Measurements from ENCODE around the gene INPP4B.

Gene INPP4B

DNA sequence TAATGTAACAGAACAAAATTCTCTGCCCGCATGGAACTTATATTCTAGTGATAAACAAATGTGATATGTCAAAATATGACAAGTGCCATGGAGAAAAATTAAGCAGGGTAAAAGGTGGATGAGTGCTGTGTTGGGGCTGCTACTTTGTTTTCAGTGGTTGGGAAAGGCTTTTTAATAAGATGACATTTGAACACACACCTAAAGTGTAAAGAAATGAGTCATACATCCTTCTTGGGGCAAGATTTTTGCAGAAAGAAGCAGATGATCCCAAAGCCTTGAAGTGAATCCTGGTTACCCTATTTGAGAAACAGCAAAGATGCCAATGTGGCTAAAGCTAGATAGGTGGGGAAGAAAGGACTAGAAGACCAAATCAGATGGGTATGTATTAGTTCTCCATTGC, 564.1 kb downstream of the INPP4B start:
- H2BK5ac ChIP-seq (ENCODE audit: low read depth, low read length, poor library complexity, severe bottlenecking), result peak overlapping the region; percentile 9
- no peak overlapping the region for H2BK120ac ChIP-seq (ENCODE audit: low read depth, low read length)
- no peaks in the 10 kb centered on the region for H3K4me1 ChIP-seq (ENCODE audit: control insufficient read depth, insufficient read depth, low read depth, low read length)
- no peak overlapping the region for H3K9ac ChIP-seq (ENCODE audit: low read length)
- H2BK12ac ChIP-seq (ENCODE audit: low read length in 2 of 2), result no peak overlapping the region
- no peaks in the 10 kb centered on the region for H3K27me3 ChIP-seq (ENCODE audit: control insufficient read depth in 1 of 2, insufficient read depth in 1 of 2, low read length in 2 of 2)
- H3K18ac ChIP-seq (ENCODE audit: low read depth in 1 of 2, low read length in 2 of 2), result no peak overlapping the region
- H3K4me3 ChIP-seq (ENCODE audit: insufficient read depth in 1 of 2, low read depth in 1 of 2, low read length in 2 of 2), result no peak overlapping the region
- H2AK5ac ChIP-seq (ENCODE audit: low read length, severe bottlenecking), result no peak overlapping the region
- H3K4me2 ChIP-seq (ENCODE audit: low read length, poor library complexity, severe bottlenecking), result no peak overlapping the region
- no peak overlapping the region for H2BK15ac ChIP-seq (ENCODE audit: low read depth, poor library complexity, severe bottlenecking)
- DNase-seq, result no peak
- H3K36me3 ChIP-seq (ENCODE audit: control insufficient read depth in 1 of 2, insufficient read depth in 2 of 2, low read depth in 1 of 2, low read length in 2 of 2), result no peaks in the 10 kb centered on the region
- H2AFZ ChIP-seq (ENCODE audit: low read depth, low read length), result no peak overlapping the region
- H4K91ac ChIP-seq (ENCODE audit: low read length), result no peak overlapping the region
- no peak overlapping the region for H4K8ac ChIP-seq (ENCODE audit: low read length)
- H3K9me3 ChIP-seq (ENCODE audit: control insufficient read depth, low read length), result no peaks in the 10 kb centered on the region
- no peak overlapping the region for H3K27ac ChIP-seq (ENCODE audit: low read length, poor library complexity, severe bottlenecking)
- H3K23ac ChIP-seq (ENCODE audit: low read length in 2 of 2), result no peak overlapping the region
- 100% methylated on average over 1 of the region's 1 CpG for WGBS
- H3K4ac ChIP-seq (ENCODE audit: low read depth in 1 of 2, low read length in 2 of 2), result no peak overlapping the region
- H3K79me1 ChIP-seq (replicated peaks; ENCODE audit: low read length, poor library complexity, severe bottlenecking), result peaks cover 2% of the 10 kb centered on the region
- no peak overlapping the region for H3K14ac ChIP-seq (ENCODE audit: low read length in 2 of 2)

DNA sequence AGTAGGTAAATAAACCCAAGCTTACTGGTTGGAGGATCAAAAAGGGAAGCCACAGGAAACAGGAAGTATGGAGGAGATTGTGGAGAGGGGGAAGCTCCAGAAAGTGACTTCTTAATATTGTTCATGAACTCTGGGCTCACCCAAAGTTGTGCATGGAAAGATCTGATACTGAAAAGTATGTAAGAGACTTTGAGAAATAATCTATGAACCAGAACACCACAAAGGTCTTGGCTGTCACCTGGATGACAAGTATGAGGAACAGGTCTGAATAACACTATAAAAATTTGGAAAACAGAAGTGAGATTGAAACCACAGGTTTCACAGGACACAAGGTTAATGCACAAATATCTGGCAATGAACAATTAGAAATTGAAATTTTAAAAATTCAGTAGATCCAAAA, 567.4 kb downstream of the INPP4B start:
- Histone ChIP-seq H3K9ac (ENCODE audit: low read length) (no peak overlapping the region), H3K14ac (ENCODE audit: low read length in 2 of 2) (no peak overlapping the region), H2AK5ac (ENCODE audit: low read length, severe bottlenecking) (no peak overlapping the region), H3K4me1 (ENCODE audit: control insufficient read depth, insufficient read depth, low read depth, low read length) (no peaks in the 10 kb centered on the region), H3K4me3 (ENCODE audit: insufficient read depth in 1 of 2, low read depth in 1 of 2, low read length in 2 of 2) (no peak overlapping the region), H3K23ac (ENCODE audit: low read length in 2 of 2) (no peak overlapping the region), H3K4me2 (ENCODE audit: low read length, poor library complexity, severe bottlenecking) (no peak overlapping the region), H3K9me3 (ENCODE audit: control insufficient read depth, low read length) (no peaks in the 10 kb centered on the region), H3K36me3 (ENCODE audit: control insufficient read depth in 1 of 2, insufficient read depth in 2 of 2, low read depth in 1 of 2, low read length in 2 of 2) (no peaks in the 10 kb centered on the region), H3K27ac (ENCODE audit: low read length, poor library complexity, severe bottlenecking) (no peak overlapping the region), H3K79me1 (replicated peaks; ENCODE audit: low read length, poor library complexity, severe bottlenecking) (no peaks in the 10 kb centered on the region), H3K18ac (ENCODE audit: low read depth in 1 of 2, low read length in 2 of 2) (no peak overlapping the region), H4K91ac (ENCODE audit: low read length) (no peak overlapping the region), H3K27me3 (ENCODE audit: control insufficient read depth in 1 of 2, insufficient read depth in 1 of 2, low read length in 2 of 2) (no peaks in the 10 kb centered on the region), H2BK12ac (ENCODE audit: low read length in 2 of 2) (no peak overlapping the region), H2BK120ac (ENCODE audit: low read depth, low read length) (no peak overlapping the region), H2BK15ac (ENCODE audit: low read depth, poor library complexity, severe bottlenecking) (no peak overlapping the region), H2BK5ac (ENCODE audit: low read depth, low read length, poor library complexity, severe bottlenecking) (no peak overlapping the region), H4K8ac (ENCODE audit: low read length) (no peak overlapping the region), H2AFZ (ENCODE audit: low read depth, low read length) (no peak overlapping the region), H3K4ac (ENCODE audit: low read depth in 1 of 2, low read length in 2 of 2) (no peak overlapping the region)
- DNase-seq, result no peak

DNA sequence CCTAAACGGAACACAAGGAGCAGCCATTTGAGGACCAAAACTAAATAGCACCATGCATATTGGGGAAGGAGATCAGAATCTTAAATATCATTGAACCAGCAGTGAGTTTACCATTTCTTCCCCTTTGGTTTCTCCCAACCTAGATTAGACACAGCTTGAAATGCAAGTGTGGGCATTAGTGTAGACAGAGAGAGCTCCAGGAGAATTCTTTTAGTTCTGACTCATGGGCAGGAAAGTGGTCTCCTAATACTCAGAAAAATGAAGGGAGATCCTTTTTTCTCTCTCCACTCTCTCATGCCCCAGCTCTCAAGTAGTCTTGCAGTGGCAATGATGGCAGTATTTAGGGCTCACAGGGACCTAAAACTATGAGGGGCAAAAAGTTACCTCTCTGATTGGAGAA, 567.9 kb downstream of the INPP4B start:
- no peak for DNase-seq
- Histone ChIP-seq H3K23ac (ENCODE audit: low read length in 2 of 2) (no peak overlapping the region), H3K4me2 (ENCODE audit: low read length, poor library complexity, severe bottlenecking) (no peak overlapping the region), H3K4ac (ENCODE audit: low read depth in 1 of 2, low read length in 2 of 2) (no peak overlapping the region), H3K36me3 (ENCODE audit: control insufficient read depth in 1 of 2, insufficient read depth in 2 of 2, low read depth in 1 of 2, low read length in 2 of 2) (no peaks in the 10 kb centered on the region), H4K8ac (ENCODE audit: low read length) (no peak overlapping the region), H3K18ac (ENCODE audit: low read depth in 1 of 2, low read length in 2 of 2) (no peak overlapping the region), H3K27me3 (ENCODE audit: control insufficient read depth in 1 of 2, insufficient read depth in 1 of 2, low read length in 2 of 2) (no peaks in the 10 kb centered on the region), H2BK12ac (ENCODE audit: low read length in 2 of 2) (no peak overlapping the region), H3K9ac (ENCODE audit: low read length) (no peak overlapping the region), H3K79me1 (replicated peaks; ENCODE audit: low read length, poor library complexity, severe bottlenecking) (no peaks in the 10 kb centered on the region), H3K4me3 (ENCODE audit: insufficient read depth in 1 of 2, low read depth in 1 of 2, low read length in 2 of 2) (no peak overlapping the region), H3K4me1 (ENCODE audit: control insufficient read depth, insufficient read depth, low read depth, low read length) (no peaks in the 10 kb centered on the region), H2BK120ac (ENCODE audit: low read depth, low read length) (no peak overlapping the region), H2AFZ (ENCODE audit: low read depth, low read length) (no peak overlapping the region), H3K27ac (ENCODE audit: low read length, poor library complexity, severe bottlenecking) (no peak overlapping the region), H2AK5ac (ENCODE audit: low read length, severe bottlenecking) (no peak overlapping the region), H3K9me3 (ENCODE audit: control insufficient read depth, low read length) (no peaks in the 10 kb centered on the region), H4K91ac (ENCODE audit: low read length) (no peak overlapping the region), H2BK15ac (ENCODE audit: low read depth, poor library complexity, severe bottlenecking) (no peak overlapping the region), H2BK5ac (ENCODE audit: low read depth, low read length, poor library complexity, severe bottlenecking) (no peak overlapping the region), H3K14ac (ENCODE audit: low read length in 2 of 2) (no peak overlapping the region)
- 100% methylated on average over 1 of the region's 1 CpG for WGBS

DNA sequence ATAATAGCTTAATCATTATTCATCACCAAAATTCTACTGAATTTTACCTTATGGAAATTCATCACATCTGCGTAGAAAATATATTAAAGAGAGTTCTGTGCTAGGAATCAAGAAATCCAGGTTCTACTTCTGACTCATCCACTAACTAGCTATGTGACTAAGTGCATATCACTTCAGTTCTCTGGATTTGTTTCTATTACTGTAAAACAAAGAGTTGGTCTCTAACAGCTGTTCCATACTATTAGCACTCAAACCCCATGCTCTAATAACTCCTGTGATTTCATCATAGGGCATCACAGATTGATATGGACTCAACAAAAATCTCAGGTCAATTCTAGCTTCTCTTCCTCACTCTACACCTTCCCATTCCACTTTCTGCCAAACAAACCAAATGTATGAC, 572.0 kb downstream of the INPP4B start:
- DNase-seq, result peak; percentile 65
- WGBS, result no CpG with 5 or more reads among the region's 1 CpG
- H2AFZ ChIP-seq (ENCODE audit: low read depth, low read length), result no peak overlapping the region

More for the DNA sequence above, 572.0 kb downstream of the INPP4B start:
- Histone ChIP-seq H3K4me2 (ENCODE audit: low read length, poor library complexity, severe bottlenecking) (no peak overlapping the region), H3K36me3 (ENCODE audit: control insufficient read depth in 1 of 2, insufficient read depth in 2 of 2, low read depth in 1 of 2, low read length in 2 of 2) (no peaks in the 10 kb centered on the region), H3K4ac (ENCODE audit: low read depth in 1 of 2, low read length in 2 of 2) (no peak overlapping the region), H4K91ac (ENCODE audit: low read length) (no peak overlapping the region), H3K18ac (ENCODE audit: low read depth in 1 of 2, low read length in 2 of 2) (no peak overlapping the region), H3K79me1 (replicated peaks; ENCODE audit: low read length, poor library complexity, severe bottlenecking) (no peaks in the 10 kb centered on the region), H3K27ac (ENCODE audit: low read length, poor library complexity, severe bottlenecking) (no peak overlapping the region), H3K14ac (ENCODE audit: low read length in 2 of 2) (no peak overlapping the region), H3K27me3 (ENCODE audit: control insufficient read depth in 1 of 2, insufficient read depth in 1 of 2, low read length in 2 of 2) (no peaks in the 10 kb centered on the region), H3K4me3 (ENCODE audit: insufficient read depth in 1 of 2, low read depth in 1 of 2, low read length in 2 of 2) (no peak overlapping the region), H3K4me1 (ENCODE audit: control insufficient read depth, insufficient read depth, low read depth, low read length) (no peaks in the 10 kb centered on the region), H2BK15ac (ENCODE audit: low read depth, poor library complexity, severe bottlenecking) (no peak overlapping the region), H3K9ac (ENCODE audit: low read length) (no peak overlapping the region), H2BK12ac (ENCODE audit: low read length in 2 of 2) (no peak overlapping the region), H3K23ac (ENCODE audit: low read length in 2 of 2) (no peak overlapping the region), H2BK120ac (ENCODE audit: low read depth, low read length) (no peak overlapping the region), H3K9me3 (ENCODE audit: control insufficient read depth, low read length) (no peaks in the 10 kb centered on the region), H2BK5ac (ENCODE audit: low read depth, low read length, poor library complexity, severe bottlenecking) (no peak overlapping the region), H4K8ac (ENCODE audit: low read length) (no peak overlapping the region), H2AK5ac (ENCODE audit: low read length, severe bottlenecking) (no peak overlapping the region)

All from mesenchymal stem cell (in vitro differentiated cells and primary cell).